ENCODE results near the gene CCDC12.

The CCDC12 gene

DNA sequence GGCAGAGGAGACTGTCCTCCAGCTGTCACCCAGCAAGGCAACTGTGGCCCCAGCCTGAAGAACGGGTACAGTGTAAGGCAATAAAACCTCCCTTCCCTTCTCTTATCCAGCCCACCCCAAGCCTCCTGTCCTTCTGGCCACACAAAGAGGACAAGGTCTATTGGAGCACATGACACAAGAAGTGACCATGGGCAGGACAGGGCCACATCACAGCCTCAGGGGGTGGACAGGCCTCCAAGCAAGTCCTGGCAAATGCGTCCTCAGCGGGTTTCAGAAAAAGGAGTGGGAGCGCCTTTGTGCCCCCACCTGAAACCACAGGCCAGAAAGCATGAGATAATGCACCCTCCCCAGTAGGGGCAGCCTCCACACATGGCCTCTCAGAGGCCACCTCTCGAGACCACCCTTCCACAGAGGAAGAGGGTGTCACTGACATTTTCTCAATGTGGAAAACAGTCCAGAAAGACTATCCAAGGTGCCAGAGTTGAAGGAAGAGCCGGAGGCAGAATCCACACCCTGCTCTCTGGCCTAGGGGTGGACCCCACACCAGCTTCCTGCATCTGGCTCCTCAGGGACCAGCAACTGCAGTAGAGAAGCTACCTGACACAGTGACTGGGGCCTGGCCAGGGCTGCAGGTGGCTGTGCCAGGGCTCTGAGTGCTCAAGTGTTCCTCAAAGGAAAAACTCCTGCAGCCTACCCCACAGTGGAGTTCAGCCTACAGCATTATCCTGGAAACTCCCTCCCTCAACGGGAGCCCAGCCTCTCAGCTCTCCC lies 43.9 kb downstream of the CCDC12 start:
- POLR2A ChIA-PET, result no interaction called here
- DNase-seq (ENCODE audit: extremely low spot score), result no peak
- CTCF ChIA-PET, result interaction anchor here (0.9 to 4.1 kb wide), 10 partner anchors 9 to 392 kb away, joined by 3 to 17 read pairs (median 7); no protein-coding TSS in a partner anchor
- TF ChIP-seq, protein P1, sequence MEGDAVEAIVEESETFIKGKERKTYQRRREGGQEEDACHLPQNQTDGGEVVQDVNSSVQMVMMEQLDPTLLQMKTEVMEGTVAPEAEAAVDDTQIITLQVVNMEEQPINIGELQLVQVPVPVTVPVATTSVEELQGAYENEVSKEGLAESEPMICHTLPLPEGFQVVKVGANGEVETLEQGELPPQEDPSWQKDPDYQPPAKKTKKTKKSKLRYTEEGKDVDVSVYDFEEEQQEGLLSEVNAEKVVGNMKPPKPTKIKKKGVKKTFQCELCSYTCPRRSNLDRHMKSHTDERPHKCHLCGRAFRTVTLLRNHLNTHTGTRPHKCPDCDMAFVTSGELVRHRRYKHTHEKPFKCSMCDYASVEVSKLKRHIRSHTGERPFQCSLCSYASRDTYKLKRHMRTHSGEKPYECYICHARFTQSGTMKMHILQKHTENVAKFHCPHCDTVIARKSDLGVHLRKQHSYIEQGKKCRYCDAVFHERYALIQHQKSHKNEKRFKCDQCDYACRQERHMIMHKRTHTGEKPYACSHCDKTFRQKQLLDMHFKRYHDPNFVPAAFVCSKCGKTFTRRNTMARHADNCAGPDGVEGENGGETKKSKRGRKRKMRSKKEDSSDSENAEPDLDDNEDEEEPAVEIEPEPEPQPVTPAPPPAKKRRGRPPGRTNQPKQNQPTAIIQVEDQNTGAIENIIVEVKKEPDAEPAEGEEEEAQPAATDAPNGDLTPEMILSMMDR (IDR thresholded peaks at IDR 0.05; ENCODE audit: control extremely low read depth, extremely low read depth, low read depth, missing control alignments), result no peak

DNA sequence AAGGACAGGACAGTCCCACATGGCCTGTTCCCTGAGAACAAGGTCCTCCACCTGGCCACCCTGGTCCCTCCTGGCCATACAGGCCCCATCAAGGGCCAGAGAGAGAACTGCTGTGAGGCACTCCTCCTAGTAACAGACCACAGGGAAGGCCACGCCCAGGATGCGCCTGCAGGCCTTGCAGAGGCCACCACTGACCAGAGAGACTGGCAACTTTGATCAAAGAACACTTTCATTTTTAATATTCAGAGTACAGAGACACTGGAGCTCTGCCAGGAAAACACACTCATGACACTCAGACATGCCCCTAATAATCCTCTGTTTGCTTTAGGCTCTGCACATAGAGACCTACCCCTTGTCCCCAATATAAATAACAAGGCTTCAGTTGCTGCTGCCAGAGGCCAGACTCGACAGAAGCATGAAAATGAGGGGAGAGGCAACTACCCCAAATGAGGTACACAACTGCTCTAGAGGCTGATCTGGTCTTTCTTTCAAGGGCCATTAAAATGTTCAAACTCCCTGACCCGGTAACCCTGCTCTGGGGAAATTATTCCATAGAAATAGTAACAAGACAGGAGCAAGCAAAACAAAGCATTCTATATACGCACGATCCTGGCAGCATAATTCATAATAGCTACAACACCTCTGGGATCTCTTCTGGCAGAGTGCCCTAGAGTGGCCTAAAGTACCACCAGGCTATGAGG lies 44.8 kb downstream of the CCDC12 start:
- DNase-seq (ENCODE audit: extremely low spot score), result no peak
- TF ChIP-seq, protein P1 (IDR thresholded peaks at IDR 0.05; ENCODE audit: control extremely low read depth, extremely low read depth, low read depth, missing control alignments), result no peak
- ChIA-PET CTCF (interaction anchor here (0.8 to 4.1 kb wide), 8 partner anchors 8 to 22 kb away, joined by 3 to 17 read pairs (median 7); no protein-coding TSS in a partner anchor), POLR2A (no interaction called here)

GRCh38 chr3:46930945-46931403 lies 45.6 kb downstream of the CCDC12 start:
- no peak for DNase-seq (ENCODE audit: extremely low spot score)
- ChIA-PET POLR2A (no interaction called here), CTCF (interaction anchor here (0.7 to 4.1 kb wide), 10 partner anchors 9 to 75 kb away, joined by 3 to 17 read pairs (median 4); no protein-coding TSS in a partner anchor)
- TF ChIP-seq, protein P1 (IDR thresholded peaks at IDR 0.05; ENCODE audit: control extremely low read depth, extremely low read depth, low read depth, missing control alignments), result no peak

DNA sequence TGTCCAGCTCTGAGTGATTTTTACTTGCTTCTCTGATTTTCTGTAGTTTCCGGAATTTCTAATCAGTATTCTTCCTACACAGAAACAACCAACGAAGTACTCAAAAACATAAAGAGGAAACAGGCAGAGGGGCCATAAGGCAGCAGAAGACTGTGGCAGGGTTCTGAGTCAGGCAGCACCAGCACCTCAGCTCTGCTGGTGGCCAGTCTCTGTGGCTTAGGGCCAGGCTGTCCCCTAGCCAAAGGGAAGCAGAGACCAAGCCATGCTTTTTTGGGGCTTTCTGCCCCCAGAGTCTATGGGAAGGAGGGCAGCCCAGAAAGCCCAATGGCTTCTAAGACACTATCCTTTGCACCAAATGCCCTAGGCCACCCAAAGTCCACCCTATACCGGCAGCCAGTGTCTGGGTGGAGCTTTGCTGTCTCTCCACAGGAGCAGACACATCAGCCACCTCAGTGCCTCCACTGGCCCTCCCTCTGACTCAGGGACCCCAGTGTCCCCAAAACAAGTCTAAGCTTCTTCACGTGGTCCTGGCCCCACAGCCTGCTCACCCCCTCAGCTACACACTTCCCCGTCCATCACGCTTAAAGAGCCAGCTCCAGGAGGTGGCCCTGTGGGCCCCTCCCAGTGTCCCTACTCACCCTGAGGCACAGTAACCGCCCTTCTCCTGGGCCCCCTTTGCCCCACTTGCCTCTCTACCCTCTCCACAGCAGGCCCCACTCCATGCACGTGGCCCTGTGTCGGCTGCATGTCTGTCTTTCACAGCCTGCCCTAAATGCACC lies 46.2 kb downstream of the CCDC12 start:
- CTCF ChIA-PET, result interaction anchor here (0.7 to 4.1 kb wide), 11 partner anchors 10 to 75 kb away, joined by 3 to 17 read pairs (median 4); no protein-coding TSS in a partner anchor
- TF ChIP-seq, protein P1 (IDR thresholded peaks at IDR 0.05; ENCODE audit: control extremely low read depth, extremely low read depth, low read depth, missing control alignments), result no peak
- no peak for DNase-seq (ENCODE audit: extremely low spot score)
- POLR2A ChIA-PET, result no interaction called here

DNA sequence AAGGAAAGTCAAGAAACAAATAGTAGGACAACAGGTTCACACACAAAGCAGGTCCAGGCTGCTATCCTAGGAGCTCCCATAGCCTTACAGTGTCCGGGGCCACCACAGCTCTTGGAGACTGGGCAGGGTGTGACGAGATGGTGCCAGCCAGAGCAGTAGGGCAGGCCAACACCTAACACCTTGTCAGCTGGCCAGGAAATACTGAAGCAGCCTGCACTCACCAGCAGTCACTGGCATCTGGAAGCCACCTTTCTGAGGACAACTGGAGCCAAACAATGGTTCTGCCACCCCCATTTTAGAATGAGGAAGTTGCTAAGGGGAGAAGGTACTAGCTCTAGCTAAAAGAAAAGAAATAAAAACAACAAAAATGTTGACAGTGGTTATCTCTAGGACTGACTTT lies 47.2 kb downstream of the CCDC12 start:
- TF ChIP-seq, protein P1 (IDR thresholded peaks at IDR 0.05; ENCODE audit: control extremely low read depth, extremely low read depth, low read depth, missing control alignments), result no peak
- POLR2A ChIA-PET, result no interaction called here
- CTCF ChIA-PET, result interaction anchor here (1.1 to 4.1 kb wide), 4 partner anchors 9 to 20 kb away, joined by 3 to 17 read pairs (median 7); no protein-coding TSS in a partner anchor
- no peak for DNase-seq (ENCODE audit: extremely low spot score)

- DNase-seq (ENCODE audit: extremely low spot score), result no peak
- ChIA-PET CTCF (interaction anchor here (1.5 to 3.1 kb wide), 3 partner anchors 8 to 62 kb away, joined by 3 to 17 read pairs (median 6); no protein-coding TSS in a partner anchor), POLR2A (no interaction called here)
- TF ChIP-seq, protein P1 (IDR thresholded peaks at IDR 0.05; ENCODE audit: control extremely low read depth, extremely low read depth, low read depth, missing control alignments), result no peak
Measured at GRCh38 chr3:46928282-46928681, 48.3 kb downstream of the CCDC12 start.

Data from GM10248 (cell line).